Left lung (tissue), 10 donors: ENCODE measurements around the gene CD226. TPM values are rescaled to one million over a fixed set of nuclear protein-coding genes. Genes with fewer than 3 reads are reported as not detected.
"Not testable (repeated sequence)": the region's sequence is repeated elsewhere in the genome, so short reads cannot be mapped to it uniquely, and the experiment has no call there.

Source experiments
- ATAC-seq: fragments of 200-7000 bp; cut with Tn5 transposase; one replicate; pipeline ENCODE4 v1.9.1; 2020; ENCODE audit warnings: moderate library complexity
- DNase-seq, 4 donors: peaks; one replicate each; pipeline ENCODE4 v3.0.0-alpha.2; 2013 to 2020
- H3K27ac ChIP-seq, 2 donors: fragments of 200-600 bp; sonication (generic) in 1 of 2; one replicate each; pipeline versions ENCODE4 v1.5.0 to v1.8.0; 2020 to 2021
- H3K27me3 ChIP-seq, 2 donors: fragments of 200-600 bp; sonication (generic) in 1 of 2; one replicate each; pipeline versions ENCODE4 v1.5.0 to v1.8.0; 2020 to 2021
- H3K36me3 ChIP-seq, 2 donors: fragments of 200-600 bp; sonication (generic) in 1 of 2; one replicate each; pipeline versions ENCODE4 v1.5.0 to v1.8.0; 2020 to 2021
- H3K4me1 ChIP-seq, 2 donors: fragments of 200-600 bp; one replicate each; pipeline ENCODE4 v1.8.0; 2021
- H3K4me3 ChIP-seq, 2 donors: fragments of 200-600 bp; sonication (generic) in 1 of 2; one replicate each; pipeline versions ENCODE4 v1.5.0 to v1.8.0; 2020 to 2021; ENCODE audit warnings: mild to moderate bottlenecking in 1 of 2
- H3K9me3 ChIP-seq, 2 donors: fragments of 200-600 bp; sonication (generic) in 1 of 2; one replicate each; pipeline versions ENCODE4 v1.5.0 to v1.8.0; 2020 to 2021
- CTCF ChIP-seq, 2 donors: fragments of 200-600 bp; sonication (generic) in 1 of 2; IDR thresholded peaks; one replicate each; pipeline versions ENCODE4 v1.5.0 to v1.8.0; 2021; ENCODE audit warnings: antibody characterized with exemption in 2 of 2
- intact Hi-C, 2 donors: fragments of 100-400 bp; cut with DNase I; formaldehyde crosslinking; loops; one replicate each; pipeline versions ENCODE4 v1.11.2 to v1.14.2; 2022
- polyA plus RNA-seq, 6 donors: library from polyadenylated mRNA; unstranded; fragments of 120-200 nt; gene quantifications; one replicate each; pipeline ENCODE4 v1.2.1, GENCODE V29; 2013; ENCODE audit not compliant: insufficient read length in 6 of 6
- total RNA-seq, 2 donors: library from RNA; stranded (reverse); fragmentation: NEBNext Ultra II Directional; extraction: Animal tissue kit (Norgen Biotek cat#: 25700); gene quantifications; one replicate each; pipeline ENCODE4 v1.2.1, GENCODE V29; 2021
- donor health status: DM: no; HTN: yes; CAD: no.
- donor health status: DM: no; HTN: no; CAD: no.

CD226 gene
- total and polyA plus RNA-seq, 8 donors = 2.2 to 5.6 (median 2.9) TPM

GRCh38 chr18:69945220-69946114, 2.2 kb downstream of the CD226 start:
- Histone ChIP-seq H3K27me3 (no peaks in the 10 kb centered on the region), H3K4me3 (no peak overlapping the region), H3K27ac (no peak overlapping the region), H3K9me3 (peaks cover 0 to 4% of the 10 kb centered on the region in 2 donors), H3K36me3 (no peaks in the 10 kb centered on the region), H3K4me1 (peaks cover 0 to 24% of the 10 kb centered on the region in 2 donors)
- no peak for ATAC-seq
- DNase-seq = no peak
- intact Hi-C loops = no loop called here
- no peak for TF ChIP-seq CTCF (IDR thresholded peaks at IDR 0.05)

GRCh38 chr18:69944436-69944835, 3.2 kb downstream of the CD226 start:
- Histone ChIP-seq H3K4me1 (peaks cover 0 to 22% of the 10 kb centered on the region in 2 donors), H3K27me3 (no peaks in the 10 kb centered on the region), H3K27ac (no peak overlapping the region), H3K4me3 (no peak overlapping the region), H3K9me3 (peaks cover 0 to 4% of the 10 kb centered on the region in 2 donors), H3K36me3 (no peaks in the 10 kb centered on the region)
- DNase-seq = no peak
- ATAC-seq = no peak
- intact Hi-C loops = no loop called here
- no peak for TF ChIP-seq CTCF (IDR thresholded peaks at IDR 0.05)

- Histone ChIP-seq H3K4me1 (peaks cover 0 to 9% of the 10 kb centered on the region in 2 donors), H3K27me3 (no peaks in the 10 kb centered on the region), H3K36me3 (no peaks in the 10 kb centered on the region), H3K27ac (no peak overlapping the region), H3K9me3 (peaks cover 0 to 4% of the 10 kb centered on the region in 2 donors), H3K4me3 (no peak overlapping the region)
- intact Hi-C loops = no loop called here
- ATAC-seq = no peak
- no peak for TF ChIP-seq CTCF (IDR thresholded peaks at IDR 0.05)
- DNase-seq = no peak
These were observed 4.7 kb downstream of the CD226 start for GRCh38 chr18:69943021-69943420.

- peaks cover 0 to 4% of the 10 kb centered on the region in 2 donors for H3K9me3 ChIP-seq
- H3K36me3 ChIP-seq = no peaks in the 10 kb centered on the region
- ATAC-seq (no peak), DNase-seq (no peak)
- H3K27me3 ChIP-seq = no peaks in the 10 kb centered on the region
- intact Hi-C loops = no loop called here
- H3K4me3 ChIP-seq = no peak overlapping the region
- no peak for TF ChIP-seq CTCF (IDR thresholded peaks at IDR 0.05)
- no peak overlapping the region for H3K27ac ChIP-seq
- no peaks in the 10 kb centered on the region for H3K4me1 ChIP-seq
These were observed 6.5 kb downstream of the CD226 start for GRCh38 chr18:69941183-69941582.

GRCh38 chr18:69939812-69940211, 7.9 kb downstream of the CD226 start:
- H3K27me3 ChIP-seq, H3K4me1 ChIP-seq, H3K9me3 ChIP-seq, H3K27ac ChIP-seq, DNase-seq, ATAC-seq, H3K4me3 ChIP-seq, H3K36me3 ChIP-seq, intact Hi-C loops: not testable (repeated sequence)
